Measurements from ENCODE around the gene ASCC1. TPM values are rescaled to one million over a fixed set of nuclear protein-coding genes. Genes with fewer than 3 reads are reported as not detected.

ASCC1 gene
- total RNA-seq = 24.0 and 26.6 TPM in 2 replicates

GRCh38 chr10:72215611-72216549 is at the start of gene ASCC1, which contains the start of gene ANAPC16:
Gene ASCC1, minus strand, starts transcription at chr10:72216276. Its CDS starts 2,978 bp downstream, at chr10:72213298.
Gene ANAPC16, plus strand, starts transcription at chr10:72216012. Its CDS starts 7,903 bp downstream, at chr10:72223915.

DNA sequence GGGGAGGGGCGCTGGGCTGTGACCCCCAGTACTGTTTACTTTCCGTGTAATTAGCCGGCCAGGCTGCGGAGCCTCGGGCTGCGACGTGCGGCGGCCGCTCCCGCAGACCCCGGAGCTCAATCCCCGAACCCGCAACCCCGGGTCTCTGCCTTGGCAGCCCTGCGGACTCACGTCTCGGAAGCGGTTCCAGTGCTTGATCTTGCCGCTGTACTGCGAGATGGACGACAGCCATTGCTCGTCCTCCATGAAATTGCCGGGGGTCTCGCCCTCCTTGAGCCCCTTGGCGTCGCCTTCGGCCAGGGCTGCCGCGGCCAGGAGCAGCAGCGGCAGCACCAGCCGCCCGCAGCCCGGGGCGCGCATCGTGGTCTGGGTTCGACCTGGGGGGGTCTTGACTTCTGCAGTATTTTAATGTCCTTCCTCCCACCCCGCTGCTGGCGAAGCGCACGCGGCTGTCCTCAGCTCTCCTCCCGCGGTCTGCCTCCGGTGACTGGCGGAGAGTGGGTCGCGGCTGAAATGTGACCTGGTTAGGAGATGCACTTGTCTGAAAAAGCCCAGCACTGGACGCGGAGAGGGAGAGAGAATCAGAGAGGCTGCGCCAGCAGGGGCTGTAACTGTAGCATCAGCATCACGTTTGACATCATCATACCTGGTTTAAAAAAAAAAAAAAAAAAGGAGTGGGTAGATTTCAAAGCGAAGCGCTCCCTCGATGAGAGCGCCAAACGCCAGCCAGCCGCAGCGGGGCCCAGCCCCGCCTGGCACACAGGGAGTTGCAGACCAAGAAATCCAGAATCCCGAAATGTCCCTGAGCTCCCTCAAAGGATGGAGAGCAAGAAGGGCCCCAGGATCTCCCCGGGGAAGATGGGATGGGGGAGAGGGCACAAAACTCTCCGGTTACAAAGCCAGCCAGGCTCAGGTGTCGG is 127.8 kb downstream of the ASCC1 start, which contains the start of gene SPOCK2:
TSS of gene SPOCK2 (minus strand) at position 583 of the 920 bp plus-strand sequence. CDS start at position 360, 223 bp downstream.

Other genes with a start within 250 kb of the ASCC1 start
- 0.38 and 1.2 TPM in 2 replicates for gene SPOCK2, start 127.7 kb downstream of the ASCC1 start, total RNA-seq
- 67.5 and 83.6 TPM in 2 replicates for gene ANAPC16, start 264 bp downstream of the ASCC1 start, total RNA-seq
- gene DDIT4, start 57.6 kb upstream of the ASCC1 start, total RNA-seq = 804 and 1,132 TPM in 2 replicates
- gene DNAJB12, start 138.6 kb upstream of the ASCC1 start, total RNA-seq = 17.3 and 21.4 TPM in 2 replicates

Data from hair follicular keratinocyte (primary cell).